HUES48 (cell line): ENCODE measurements around the gene ZNF503.
"Not testable (repeated sequence)": the region's sequence is repeated elsewhere in the genome, so short reads cannot be mapped to it uniquely, and the experiment has no call there.

Source experiments
- H3K27ac ChIP-seq: one replicate; pipeline ENCODE4 v1.7.0; 2013; ENCODE audit warnings: low read depth, low read length, inconsistent platforms
- H3K27me3 ChIP-seq: 2 replicates; pipeline ENCODE4 v1.6.1; 2013; ENCODE audit warnings: mild to moderate bottlenecking, low read length; ENCODE audit not compliant: control insufficient read depth, insufficient read depth
- H3K36me3 ChIP-seq: 2 replicates; pipeline ENCODE4 v1.6.1; 2013; ENCODE audit warnings: low read length; ENCODE audit not compliant: control insufficient read depth, insufficient read depth
- H3K4me1 ChIP-seq: 2 replicates; pipeline ENCODE4 v1.6.1; 2013; ENCODE audit warnings: mild to moderate bottlenecking, low read length; ENCODE audit not compliant: control insufficient read depth, insufficient read depth
- H3K4me3 ChIP-seq: 2 replicates; pipeline ENCODE4 v1.5.1; 2013; ENCODE audit warnings: mild to moderate bottlenecking, low read depth, low read length
- H3K9ac ChIP-seq: 2 replicates; pipeline ENCODE4 v1.6.1; 2013; ENCODE audit warnings: mild to moderate bottlenecking, low read depth, low read length, moderate library complexity
- H3K9me3 ChIP-seq: 2 replicates; pipeline ENCODE4 v1.6.1; 2013; ENCODE audit warnings: low read length; ENCODE audit not compliant: control insufficient read depth, insufficient read depth

ZNF503 gene

GRCh38 chr10:75386128-75386527 lies 15.4 kb downstream of the ZNF503 start:
- Histone ChIP-seq H3K27ac (no peak overlapping the region), H3K27me3 (peaks cover 1% of the 10 kb centered on the region), H3K36me3 (no peaks in the 10 kb centered on the region), H3K9me3 (no peaks in the 10 kb centered on the region), H3K4me3 (no peak overlapping the region), H3K9ac (no peak overlapping the region), H3K4me1 (no peaks in the 10 kb centered on the region)

GRCh38 chr10:75379817-75380216 lies 21.7 kb downstream of the ZNF503 start:
- no peak overlapping the region for H3K4me3 ChIP-seq
- H3K36me3 ChIP-seq, result no peaks in the 10 kb centered on the region
- no peaks in the 10 kb centered on the region for H3K4me1 ChIP-seq
- H3K27me3 ChIP-seq, result 0 out of 2 replicates have a peak, but pooled peaks cover 2% of the 10 kb centered on the region
- no peak overlapping the region for H3K27ac ChIP-seq
- H3K9ac ChIP-seq, result no peak overlapping the region
- H3K9me3 ChIP-seq, result no peaks in the 10 kb centered on the region

- H3K4me3 ChIP-seq, result no peak overlapping the region
- H3K9me3 ChIP-seq, result no peaks in the 10 kb centered on the region
- 0 out of 2 replicates have a peak, but pooled peaks cover 2% of the 10 kb centered on the region for H3K27me3 ChIP-seq
- H3K27ac ChIP-seq, result no peak overlapping the region
- H3K9ac ChIP-seq, result no peak overlapping the region
- no peaks in the 10 kb centered on the region for H3K4me1 ChIP-seq
- no peaks in the 10 kb centered on the region for H3K36me3 ChIP-seq
These were observed 22.3 kb downstream of the ZNF503 start for GRCh38 chr10:75379212-75379724.

GRCh38 chr10:75378379-75378778 lies 23.2 kb downstream of the ZNF503 start:
- Histone ChIP-seq H3K27me3 (0 out of 2 replicates have a peak, but pooled peaks cover 2% of the 10 kb centered on the region), H3K36me3 (no peaks in the 10 kb centered on the region), H3K27ac (no peak overlapping the region), H3K4me3 (no peak overlapping the region), H3K9ac (no peak overlapping the region), H3K4me1 (no peaks in the 10 kb centered on the region), H3K9me3 (no peaks in the 10 kb centered on the region)

- H3K4me3 ChIP-seq, result no peak overlapping the region
- H3K27ac ChIP-seq, result no peak overlapping the region
- H3K27me3 ChIP-seq, result 0 out of 2 replicates have a peak, but pooled peaks cover 2% of the 10 kb centered on the region
These were observed 23.7 kb downstream of the ZNF503 start for GRCh38 chr10:75377869-75378268.

GRCh38 chr10:75375838-75376237 lies 25.7 kb downstream of the ZNF503 start:
- Histone ChIP-seq H3K9me3 (no peaks in the 10 kb centered on the region), H3K4me3 (no peak overlapping the region), H3K36me3 (no peaks in the 10 kb centered on the region), H3K27ac (no peak overlapping the region), H3K4me1 (no peaks in the 10 kb centered on the region), H3K27me3 (0 out of 2 replicates have a peak, but pooled peaks cover 2% of the 10 kb centered on the region), H3K9ac (no peak overlapping the region)

More at GRCh38 chr10:75377869-75378268, 23.7 kb downstream of the ZNF503 start:
- no peak overlapping the region for H3K9ac ChIP-seq
- H3K36me3 ChIP-seq, result no peaks in the 10 kb centered on the region
- H3K4me1 ChIP-seq, result no peaks in the 10 kb centered on the region
- no peaks in the 10 kb centered on the region for H3K9me3 ChIP-seq

GRCh38 chr10:75371010-75371409 lies 30.6 kb downstream of the ZNF503 start:
- no peak overlapping the region for H3K4me3 ChIP-seq
- H3K27me3 ChIP-seq, result no peaks in the 10 kb centered on the region
- H3K36me3 ChIP-seq, result no peaks in the 10 kb centered on the region
- H3K27ac ChIP-seq, result no peak overlapping the region
- H3K4me1 ChIP-seq, result no peaks in the 10 kb centered on the region
- H3K9ac ChIP-seq, result no peak overlapping the region
- no peaks in the 10 kb centered on the region for H3K9me3 ChIP-seq

- H3K4me3 ChIP-seq, H3K9me3 ChIP-seq, H3K27me3 ChIP-seq, H3K9ac ChIP-seq, H3K4me1 ChIP-seq, H3K27ac ChIP-seq, H3K36me3 ChIP-seq: not testable (repeated sequence)
These were observed 31.7 kb downstream of the ZNF503 start for GRCh38 chr10:75369838-75370237.

GRCh38 chr10:75367901-75368300 lies 33.7 kb downstream of the ZNF503 start:
- H3K36me3 ChIP-seq, result no peaks in the 10 kb centered on the region
- H3K27ac ChIP-seq, result no peak overlapping the region
- no peak overlapping the region for H3K9ac ChIP-seq
- H3K4me1 ChIP-seq, result no peaks in the 10 kb centered on the region
- H3K27me3 ChIP-seq, result no peaks in the 10 kb centered on the region
- no peaks in the 10 kb centered on the region for H3K9me3 ChIP-seq
- no peak overlapping the region for H3K4me3 ChIP-seq

- Histone ChIP-seq H3K4me3 (no peak overlapping the region), H3K4me1 (no peaks in the 10 kb centered on the region), H3K9me3 (no peaks in the 10 kb centered on the region), H3K36me3 (no peaks in the 10 kb centered on the region), H3K27ac (no peak overlapping the region), H3K9ac (no peak overlapping the region), H3K27me3 (no peaks in the 10 kb centered on the region)
These were observed 34.5 kb downstream of the ZNF503 start for GRCh38 chr10:75367021-75367487.

GRCh38 chr10:75363431-75363830 lies 38.1 kb downstream of the ZNF503 start:
- no peaks in the 10 kb centered on the region for H3K9me3 ChIP-seq
- H3K4me1 ChIP-seq, result no peaks in the 10 kb centered on the region
- H3K4me3 ChIP-seq, result no peak overlapping the region
- no peaks in the 10 kb centered on the region for H3K27me3 ChIP-seq
- no peaks in the 10 kb centered on the region for H3K36me3 ChIP-seq
- no peak overlapping the region for H3K27ac ChIP-seq
- H3K9ac ChIP-seq, result no peak overlapping the region
